ENCODE data around the gene SLC9B1. TPM values are rescaled to one million over a fixed set of nuclear protein-coding genes. Genes with fewer than 3 reads are reported as not detected.
"Not testable (repeated sequence)": the region's sequence is repeated elsewhere in the genome, so short reads cannot be mapped to it uniquely, and the experiment has no call there.

Gene SLC9B1
- total RNA-seq, 1 experiment from 2014 or later: 0.77 TPM

- Mint-ChIP-seq H3K27me3 (ENCODE audit: insufficient read depth, unreplicated experiment) (no peaks in the 10 kb centered on the region), H3K9me3 (ENCODE audit: unreplicated experiment) (no peaks in the 10 kb centered on the region), H3K36me3 (ENCODE audit: insufficient read depth, unreplicated experiment) (peaks cover 8% of the 10 kb centered on the region), H3K4me1 (ENCODE audit: insufficient read depth, unreplicated experiment) (peaks cover 21% of the 10 kb centered on the region), H3K4me3 (ENCODE audit: unreplicated experiment) (peak overlapping the region; percentile 98), H3K27ac (ENCODE audit: low read depth, unreplicated experiment) (peak overlapping the region; percentile 98)
- intact Hi-C loops (cut with micrococcal nuclease): loop anchor here (5.0 kb wide), 2 partner anchors 139 to 246 kb away; no protein-coding TSS in a partner anchor
- no peak for DNase-seq (ENCODE audit: unreplicated experiment)
- CTCF ChIA-PET: interaction anchor here (0.7 to 2.6 kb wide), 5 partner anchors 40 to 268 kb away, joined by 3 to 16 read pairs (median 5); partner anchors contain the start of gene UBE2D3
- POLR2A ChIA-PET: interaction anchor here (0.6 to 5.4 kb wide), 20 partner anchors 9 to 438 kb away, joined by 3 to 287 read pairs (median 9); partner anchors contain the start of genes BDH2, MANBA, SLC9B1 and UBE2D3
- BruUV-seq (replicated peaks): TSS peak; percentile 58
- TF ChIP-seq CTCF (IDR thresholded peaks at IDR 0.05; ENCODE audit: unreplicated experiment): no peak
Measured at GRCh38 chr4:102868153-102868780, 151.2 kb downstream of the SLC9B1 start.

- BruUV-seq (replicated peaks): no TSS peak
- Mint-ChIP-seq H3K4me1 (ENCODE audit: insufficient read depth, unreplicated experiment) (peaks cover 21% of the 10 kb centered on the region), H3K27me3 (ENCODE audit: insufficient read depth, unreplicated experiment) (no peaks in the 10 kb centered on the region), H3K27ac (ENCODE audit: low read depth, unreplicated experiment) (peak overlapping the region; percentile 98), H3K36me3 (ENCODE audit: insufficient read depth, unreplicated experiment) (peaks cover 7% of the 10 kb centered on the region), H3K4me3 (ENCODE audit: unreplicated experiment) (peak overlapping the region; percentile 98), H3K9me3 (ENCODE audit: unreplicated experiment) (no peaks in the 10 kb centered on the region)
- CTCF ChIA-PET: interaction anchor here (0.6 to 2.6 kb wide), 4 partner anchors 39 to 267 kb away, joined by 3 to 16 read pairs (median 4); partner anchors contain the start of gene UBE2D3
- intact Hi-C loops (cut with micrococcal nuclease): loop anchor here (5.0 kb wide), 2 partner anchors 140 to 245 kb away; no protein-coding TSS in a partner anchor
- POLR2A ChIA-PET: interaction anchor here (0.6 to 5.4 kb wide), 11 partner anchors 9 to 428 kb away, joined by 3 to 287 read pairs (median 11); partner anchors contain the start of genes MANBA, SLC9B1 and UBE2D3
- no peak for DNase-seq (ENCODE audit: unreplicated experiment)
- TF ChIP-seq CTCF (IDR thresholded peaks at IDR 0.05; ENCODE audit: unreplicated experiment): no peak
Measured at GRCh38 chr4:102867278-102868152, 152.0 kb downstream of the SLC9B1 start.

- H3K36me3 Mint-ChIP-seq (ENCODE audit: insufficient read depth, unreplicated experiment); H3K27me3 Mint-ChIP-seq (ENCODE audit: insufficient read depth, unreplicated experiment); DNase-seq (ENCODE audit: unreplicated experiment); H3K9me3 Mint-ChIP-seq (ENCODE audit: unreplicated experiment); H3K27ac Mint-ChIP-seq (ENCODE audit: low read depth, unreplicated experiment); H3K4me1 Mint-ChIP-seq (ENCODE audit: insufficient read depth, unreplicated experiment); BruUV-seq (replicated peaks); CTCF ChIA-PET; H3K4me3 Mint-ChIP-seq (ENCODE audit: unreplicated experiment): not testable (repeated sequence)
- intact Hi-C loops (cut with micrococcal nuclease): loop anchor here (5.0 kb wide), 2 partner anchors 142 to 243 kb away; no protein-coding TSS in a partner anchor
- POLR2A ChIA-PET: interaction anchor here (5.4 kb wide), 1 partner anchor 39 kb away, joined by 287 read pairs; the partner anchor contains the start of gene UBE2D3
Measured at GRCh38 chr4:102865327-102865726, 154.2 kb downstream of the SLC9B1 start.

GRCh38 chr4:102862747-102863146, 156.8 kb downstream of the SLC9B1 start:
- Mint-ChIP-seq H3K27ac (ENCODE audit: low read depth, unreplicated experiment) (no peak overlapping the region), H3K9me3 (ENCODE audit: unreplicated experiment) (peaks cover 13% of the 10 kb centered on the region), H3K36me3 (ENCODE audit: insufficient read depth, unreplicated experiment) (peaks cover 7% of the 10 kb centered on the region), H3K27me3 (ENCODE audit: insufficient read depth, unreplicated experiment) (no peaks in the 10 kb centered on the region), H3K4me3 (ENCODE audit: unreplicated experiment) (no peak overlapping the region), H3K4me1 (ENCODE audit: insufficient read depth, unreplicated experiment) (no peaks in the 10 kb centered on the region)
- TF ChIP-seq CTCF (IDR thresholded peaks at IDR 0.05; ENCODE audit: unreplicated experiment): no peak
- DNase-seq (ENCODE audit: unreplicated experiment): no peak
- BruUV-seq (replicated peaks): no TSS peak
- intact Hi-C loops (cut with micrococcal nuclease): no loop called here
- CTCF ChIA-PET: no interaction called here
- POLR2A ChIA-PET: interaction anchor here (1.5 kb wide), 1 partner anchor 35 kb away, joined by 7 read pairs; the partner anchor contains the start of gene UBE2D3
